GM19043 (cell line): Measurements from ENCODE around the gene GPC6.

Source experiments
- ATAC-seq: cut with Tn5 transposase; IDR thresholded peaks from one replicate; pipeline ENCODE4 v1.9.1; 2021; ENCODE audit warnings: low read depth; ENCODE audit not compliant: unreplicated experiment

The GPC6 gene

GRCh38 chr13:94454334-94454733 lies 1227.7 kb downstream of the GPC6 start:
- ATAC-seq, result no peak

DNA sequence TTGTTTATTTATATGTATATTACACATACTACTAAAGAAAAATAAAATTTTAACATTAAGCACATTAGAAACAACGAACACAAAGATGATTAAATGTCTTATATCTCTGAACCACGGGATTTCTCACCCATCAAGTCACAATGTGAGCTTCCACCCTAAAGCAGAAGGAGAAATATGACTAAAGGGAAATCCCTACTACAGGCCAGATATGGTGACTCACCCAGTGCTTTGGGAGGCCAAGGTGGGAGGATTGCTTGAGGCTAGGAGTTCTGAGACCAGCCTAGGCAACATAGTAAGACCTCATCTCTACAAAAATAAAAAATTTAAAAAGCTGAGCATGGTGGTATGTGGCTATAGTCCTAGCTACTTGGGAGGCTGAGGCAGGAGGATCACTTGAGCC lies 1228.3 kb downstream of the GPC6 start:
- ATAC-seq, result no peak

GRCh38 chr13:94455414-94455813 lies 1228.8 kb downstream of the GPC6 start:
- no peak for ATAC-seq
